Measurements from ENCODE around the gene IKZF1.

IKZF1 gene

DNA sequence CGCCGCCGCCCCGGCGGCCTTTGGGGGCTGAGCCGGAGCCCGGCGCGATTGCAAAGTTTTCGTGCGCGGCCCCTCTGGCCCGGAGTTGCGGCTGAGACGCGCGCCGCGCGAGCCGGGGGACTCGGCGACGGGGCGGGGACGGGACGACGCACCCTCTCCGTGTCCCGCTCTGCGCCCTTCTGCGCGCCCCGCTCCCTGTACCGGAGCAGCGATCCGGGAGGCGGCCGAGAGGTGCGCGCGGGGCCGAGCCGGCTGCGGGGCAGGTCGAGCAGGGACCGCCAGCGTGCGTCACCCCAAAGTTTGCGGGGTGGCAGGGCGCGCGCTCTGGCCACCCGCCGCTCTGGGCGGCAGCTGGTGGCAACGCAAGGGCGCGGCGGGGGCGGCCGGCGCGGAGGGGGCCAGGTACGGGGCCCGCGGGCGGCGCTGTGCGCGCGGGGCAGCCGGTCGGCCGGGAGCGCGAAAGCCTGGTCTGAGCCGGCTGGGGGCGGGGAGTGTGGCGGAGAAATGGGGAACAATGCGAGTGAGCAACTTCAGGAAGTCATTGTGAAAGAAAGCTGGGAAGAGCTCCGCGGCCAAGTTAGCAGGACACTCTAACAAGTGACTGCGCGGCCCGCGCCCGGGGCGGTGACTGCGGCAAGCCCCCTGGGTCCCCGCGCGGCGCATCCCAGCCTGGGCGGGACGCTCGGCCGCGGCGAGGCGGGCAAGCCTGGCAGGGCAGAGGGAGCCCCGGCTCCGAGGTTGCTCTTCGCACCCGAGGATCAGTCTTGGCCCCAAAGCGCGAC, at the start of gene IKZF1:
Gene IKZF1 (plus strand): TSS at position 588 of the 782 bp plus-strand sequence. CDS start 14,346 bp downstream, outside the sequence.
- peak; percentile 58 for TF ChIP-seq POLR2A (IDR thresholded peaks at IDR 0.05; ENCODE audit: low read length)
- TF ChIP-seq GATA1 (IDR thresholded peaks at IDR 0.05; ENCODE audit: low read depth, low read length): no peak
- DNase-seq: peak; percentile 80 to 87

DNA sequence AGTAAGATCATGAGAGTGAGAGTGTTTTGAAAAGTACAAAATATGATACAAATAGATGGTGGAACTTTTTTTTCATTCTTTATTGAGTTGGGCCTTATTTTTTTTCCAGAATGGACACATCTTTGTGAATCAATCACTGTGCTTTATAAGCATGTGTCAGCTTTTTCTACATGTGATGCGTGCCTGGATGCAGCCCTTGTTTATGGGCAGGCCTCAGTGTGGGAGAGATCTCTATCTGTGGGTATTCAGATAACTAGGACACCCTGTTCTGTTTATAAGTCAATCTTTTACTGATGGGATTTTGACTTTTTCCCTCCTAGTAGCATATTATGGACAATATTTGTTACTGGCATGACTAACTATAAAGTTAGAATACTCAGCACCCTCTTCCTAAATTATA, 42.9 kb upstream of the IKZF1 start:
- TF ChIP-seq GATA1 (IDR thresholded peaks at IDR 0.05; ENCODE audit: low read depth, low read length) (no peak), POLR2A (IDR thresholded peaks at IDR 0.05; ENCODE audit: low read length) (no peak)
- no peak for DNase-seq

DNA sequence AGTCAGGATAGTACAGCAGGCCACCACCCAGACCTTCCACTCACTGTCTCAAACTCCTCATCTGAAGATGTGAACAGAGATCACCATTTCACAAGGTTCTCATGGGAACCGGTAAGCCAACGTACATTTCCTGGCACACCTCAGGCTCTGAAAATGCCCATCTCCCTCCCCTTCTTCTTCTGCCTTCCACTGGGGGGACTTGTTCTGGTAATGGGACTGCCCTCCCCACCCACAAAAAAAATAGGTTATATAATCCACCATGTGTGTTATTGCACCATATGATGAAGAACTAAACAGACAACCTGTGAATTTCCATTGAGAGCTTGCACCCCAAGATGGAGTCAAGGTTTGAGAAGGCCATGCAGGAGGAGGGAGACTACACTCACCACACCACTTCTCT, 42.1 kb upstream of the IKZF1 start:
- TF ChIP-seq GATA1 (IDR thresholded peaks at IDR 0.05; ENCODE audit: low read depth, low read length) (no peak), POLR2A (IDR thresholded peaks at IDR 0.05; ENCODE audit: low read length) (no peak)
- no peak for DNase-seq

DNA sequence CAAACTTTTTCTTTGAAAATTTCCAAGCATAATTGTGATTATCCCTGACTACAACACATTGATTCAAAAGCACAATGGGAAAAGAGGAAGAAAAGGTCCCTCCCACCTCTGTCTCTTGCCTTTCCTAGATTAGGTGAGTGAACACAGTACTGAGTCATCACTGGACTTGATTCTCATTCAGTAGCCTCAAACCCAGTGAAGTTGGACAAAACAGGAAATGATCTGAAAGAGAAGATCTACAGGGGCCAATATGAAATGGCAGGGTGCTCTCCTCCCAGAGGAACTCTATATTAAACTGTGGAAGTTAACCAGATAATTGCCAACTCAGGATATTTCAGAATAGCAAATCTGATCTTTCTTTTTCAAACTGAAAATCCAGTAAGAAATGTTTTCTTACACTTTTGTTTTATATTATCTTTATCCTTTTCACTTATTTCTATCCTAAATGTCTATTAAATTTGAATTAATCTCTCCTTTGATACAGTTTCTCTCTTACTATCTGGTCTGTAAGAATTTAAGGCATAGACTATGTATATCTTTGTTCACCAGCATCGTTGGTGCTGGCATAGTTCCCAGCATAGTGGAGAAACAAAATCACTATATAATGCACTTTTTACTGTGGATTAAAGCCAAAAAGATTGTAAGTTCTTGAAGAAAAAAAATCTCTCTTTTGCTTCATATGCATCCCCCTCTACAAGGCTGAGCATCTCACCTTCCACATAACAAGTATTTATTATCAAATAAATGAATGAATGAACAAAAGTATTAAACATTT, 41.4 kb upstream of the IKZF1 start:
- DNase-seq: peak in 1 of 2 experiments; percentile 6
- no peak for TF ChIP-seq GATA1 (IDR thresholded peaks at IDR 0.05; ENCODE audit: low read depth, low read length)
- no peak for TF ChIP-seq POLR2A (IDR thresholded peaks at IDR 0.05; ENCODE audit: low read length)

DNA sequence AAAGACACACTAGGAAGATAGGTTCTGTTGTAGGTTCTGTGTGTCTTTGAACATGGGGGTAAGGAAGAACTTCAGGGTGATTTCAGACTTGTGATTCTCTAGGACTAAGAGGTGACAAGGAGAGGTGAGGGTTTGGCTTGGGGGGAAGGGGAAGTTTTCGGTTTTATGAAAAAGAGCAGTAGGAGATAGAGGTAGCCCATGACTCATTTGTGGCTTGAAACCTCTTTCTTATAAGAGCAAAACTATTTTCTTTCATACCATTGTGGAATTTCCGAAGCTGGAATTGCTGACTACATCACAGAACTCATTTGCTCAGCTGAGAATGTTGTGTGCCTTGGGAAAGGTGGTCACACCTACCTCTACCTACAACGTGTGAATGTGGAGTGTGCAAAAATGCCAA, 39.6 kb upstream of the IKZF1 start:
- TF ChIP-seq GATA1 (IDR thresholded peaks at IDR 0.05; ENCODE audit: low read depth, low read length) (no peak), POLR2A (IDR thresholded peaks at IDR 0.05; ENCODE audit: low read length) (no peak)
- DNase-seq: no peak

DNA sequence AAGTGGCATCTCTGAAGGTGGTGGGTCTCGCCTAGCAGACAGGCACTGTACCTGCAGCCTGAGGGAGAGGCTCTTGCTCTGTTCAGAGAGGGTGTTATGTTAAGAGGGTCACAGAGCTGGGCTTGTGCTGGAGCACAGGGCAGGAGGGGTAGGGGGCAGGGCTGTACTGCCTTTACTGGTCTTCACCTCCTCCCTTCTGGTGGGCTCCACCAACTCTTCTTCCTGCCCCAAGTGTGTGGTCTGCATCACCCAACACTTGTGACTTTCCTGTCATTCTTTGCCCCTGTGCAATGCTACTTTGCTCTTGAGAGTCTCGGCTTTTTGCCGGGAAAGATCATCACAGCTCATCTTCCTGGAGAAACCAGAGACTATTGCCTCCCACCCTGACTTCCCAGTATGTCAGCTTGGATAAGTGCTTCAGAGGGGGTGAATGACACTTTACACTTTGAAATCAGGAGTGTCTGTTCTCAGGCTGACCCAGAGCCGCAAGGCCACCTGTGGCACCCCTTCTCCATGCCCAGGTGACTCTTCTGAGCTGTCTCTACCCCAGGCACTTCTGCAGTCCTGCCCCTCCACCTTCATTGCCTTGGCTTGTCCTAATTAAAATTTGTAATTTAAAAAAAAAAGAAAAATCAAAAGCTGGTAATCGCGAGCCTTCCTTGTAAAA, 38.4 kb upstream of the IKZF1 start:
- TF ChIP-seq GATA1 (IDR thresholded peaks at IDR 0.05; ENCODE audit: low read depth, low read length): no peak
- TF ChIP-seq POLR2A (IDR thresholded peaks at IDR 0.05; ENCODE audit: low read length): no peak
- DNase-seq: no peak

DNA sequence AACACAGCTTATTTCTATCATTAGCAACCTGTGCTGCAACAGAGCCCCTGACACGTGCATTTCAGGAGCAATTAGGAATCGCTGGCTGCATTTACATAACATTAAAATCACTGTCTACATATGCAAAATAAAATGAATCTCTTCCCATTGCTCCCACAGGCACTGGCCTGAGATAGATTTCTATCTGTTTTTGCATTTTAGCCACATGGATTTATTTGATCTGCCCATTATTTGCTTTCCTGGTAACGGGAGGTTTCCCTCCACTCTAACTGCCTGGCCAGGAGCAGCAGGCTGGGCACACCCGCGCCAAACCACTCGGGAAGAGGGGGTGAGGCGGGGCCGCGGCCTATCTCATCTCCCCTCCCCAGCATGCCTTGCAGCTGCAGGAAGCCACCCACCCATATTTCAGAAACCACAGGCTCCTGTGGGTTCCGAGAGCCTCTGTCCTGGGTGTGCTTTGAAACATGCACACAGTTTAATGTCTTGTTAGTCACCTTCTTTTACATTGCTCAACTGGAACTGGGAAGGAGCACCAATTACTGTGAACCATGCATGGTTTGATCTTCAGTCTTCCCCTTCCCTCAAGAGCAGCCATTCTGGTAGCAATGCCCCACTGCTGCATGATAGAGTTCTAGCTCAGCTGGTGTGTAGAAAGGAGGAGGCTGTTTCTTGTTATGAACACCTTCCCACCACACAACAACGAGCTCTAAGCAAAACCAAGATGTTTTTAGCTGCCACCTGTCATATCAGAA, 37.7 kb upstream of the IKZF1 start:
- peak; percentile 23 to 43 for DNase-seq
- TF ChIP-seq GATA1 (IDR thresholded peaks at IDR 0.05; ENCODE audit: low read depth, low read length): no peak
- no peak for TF ChIP-seq POLR2A (IDR thresholded peaks at IDR 0.05; ENCODE audit: low read length)

DNA sequence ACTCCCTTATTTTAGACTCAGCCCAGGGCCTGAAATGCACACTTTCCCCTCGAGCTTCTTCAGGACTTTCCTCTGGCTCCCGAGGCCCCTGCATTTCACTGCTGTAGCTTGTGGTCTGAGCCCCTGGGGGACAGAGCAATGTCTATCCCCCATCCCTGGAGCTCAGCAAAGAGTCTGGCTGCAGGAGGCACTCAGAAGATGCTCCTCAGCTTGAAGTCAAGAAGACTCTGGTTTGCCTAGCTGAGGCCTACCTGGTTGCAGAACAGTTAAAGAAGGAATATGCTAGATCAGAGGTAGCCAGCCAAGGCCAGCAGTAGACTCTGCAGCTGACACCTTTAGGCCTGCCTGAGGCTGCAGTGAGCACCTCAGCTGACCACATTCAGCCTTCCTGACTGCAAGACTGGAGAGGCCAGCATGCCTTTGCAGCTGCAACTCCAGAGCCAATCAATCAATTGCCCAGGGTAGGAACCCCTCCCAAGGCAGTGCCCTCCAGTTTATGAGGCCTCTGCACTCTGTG, 36.9 kb upstream of the IKZF1 start:
- no peak for TF ChIP-seq GATA1 (IDR thresholded peaks at IDR 0.05; ENCODE audit: low read depth, low read length)
- no peak for TF ChIP-seq POLR2A (IDR thresholded peaks at IDR 0.05; ENCODE audit: low read length)
- DNase-seq: no peak

DNA sequence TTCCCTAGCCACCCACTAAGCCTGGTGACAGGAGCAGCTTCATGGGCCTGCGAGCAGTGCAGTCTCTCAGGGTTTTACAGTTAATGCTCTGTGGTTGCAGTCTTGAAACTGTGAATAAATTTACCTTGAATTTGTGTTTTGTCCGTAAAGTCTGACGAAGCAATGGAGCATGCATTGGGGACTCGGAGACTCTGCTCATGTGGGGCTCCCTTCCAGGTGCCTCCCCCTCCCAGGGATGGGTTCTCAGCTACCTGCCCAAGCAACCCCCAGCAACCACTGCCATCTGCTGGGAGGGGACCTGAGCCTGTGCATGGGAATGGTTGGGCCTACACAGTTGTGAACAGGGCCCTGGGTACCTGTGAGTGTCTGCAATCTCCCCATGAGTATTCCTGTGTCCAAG, 36.3 kb upstream of the IKZF1 start:
- no peak for TF ChIP-seq GATA1 (IDR thresholded peaks at IDR 0.05; ENCODE audit: low read depth, low read length)
- no peak for TF ChIP-seq POLR2A (IDR thresholded peaks at IDR 0.05; ENCODE audit: low read length)
- DNase-seq: no peak

DNA sequence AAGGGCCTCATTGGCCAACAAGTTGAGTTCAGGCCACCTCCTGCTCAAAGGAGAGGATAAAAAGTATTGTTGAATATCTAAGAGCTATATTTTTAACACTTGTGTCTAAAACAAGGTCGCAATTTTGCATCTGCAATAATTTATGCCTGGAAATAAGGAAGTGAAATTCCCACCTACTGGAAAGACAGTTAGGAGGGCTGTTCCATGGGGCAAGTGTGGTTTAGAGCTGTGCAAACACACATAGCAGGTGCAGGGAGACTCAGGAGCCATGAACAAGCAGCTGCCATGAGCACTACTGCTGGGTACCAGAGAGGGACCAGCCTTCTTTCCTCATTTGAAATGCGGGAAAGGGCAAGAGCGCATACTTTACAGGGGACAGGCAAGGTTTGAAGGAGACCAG, 35.5 kb upstream of the IKZF1 start:
- no peak for DNase-seq
- TF ChIP-seq GATA1 (IDR thresholded peaks at IDR 0.05; ENCODE audit: low read depth, low read length) (no peak), POLR2A (IDR thresholded peaks at IDR 0.05; ENCODE audit: low read length) (no peak)

DNA sequence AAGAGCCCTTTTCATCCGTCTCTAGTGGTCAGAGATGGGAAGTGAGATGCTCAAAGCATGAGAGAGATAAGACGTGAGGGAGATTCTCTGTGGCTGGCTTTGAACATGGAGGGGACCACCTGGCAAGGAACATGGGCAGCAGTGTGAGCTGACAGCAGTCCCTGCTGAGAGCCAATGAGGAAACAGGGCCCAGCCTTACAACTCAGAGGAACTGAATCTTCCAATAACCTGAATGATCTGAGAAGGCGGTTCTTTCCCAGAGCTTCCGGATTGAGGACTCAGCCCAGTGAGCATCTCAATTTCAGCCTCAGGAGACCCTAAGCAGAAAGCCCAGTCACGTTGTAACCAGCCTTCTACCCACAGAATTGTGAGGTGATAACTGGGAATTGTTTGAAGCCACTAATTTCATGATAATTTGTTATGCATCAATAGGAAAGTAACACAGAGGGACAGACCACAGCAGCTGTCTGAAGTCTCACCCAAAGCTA, 33.9 kb upstream of the IKZF1 start:
- DNase-seq: no peak
- TF ChIP-seq GATA1 (IDR thresholded peaks at IDR 0.05; ENCODE audit: low read depth, low read length): no peak
- no peak for TF ChIP-seq POLR2A (IDR thresholded peaks at IDR 0.05; ENCODE audit: low read length)

DNA sequence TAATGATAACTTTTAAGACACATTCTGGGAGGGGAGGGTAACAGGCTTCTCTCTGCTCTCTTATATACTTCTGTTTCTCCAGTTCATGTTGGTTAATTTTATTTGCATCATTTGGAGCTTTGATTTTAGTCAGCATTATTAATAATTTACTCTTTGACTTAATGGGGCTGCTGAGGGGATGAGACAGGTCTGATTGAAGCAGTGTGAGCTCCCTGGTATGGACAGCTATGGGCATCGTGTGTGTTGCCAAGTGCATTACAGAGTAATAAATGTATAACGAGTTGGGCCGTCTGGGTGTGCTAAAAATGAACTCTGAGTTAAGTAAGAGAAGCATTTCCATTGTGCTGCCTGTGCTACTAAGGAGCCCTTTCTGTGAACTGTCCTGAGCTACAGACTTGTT, 31.7 kb upstream of the IKZF1 start:
- no peak for DNase-seq
- TF ChIP-seq POLR2A (IDR thresholded peaks at IDR 0.05; ENCODE audit: low read length): no peak
- no peak for TF ChIP-seq GATA1 (IDR thresholded peaks at IDR 0.05; ENCODE audit: low read depth, low read length)

DNA sequence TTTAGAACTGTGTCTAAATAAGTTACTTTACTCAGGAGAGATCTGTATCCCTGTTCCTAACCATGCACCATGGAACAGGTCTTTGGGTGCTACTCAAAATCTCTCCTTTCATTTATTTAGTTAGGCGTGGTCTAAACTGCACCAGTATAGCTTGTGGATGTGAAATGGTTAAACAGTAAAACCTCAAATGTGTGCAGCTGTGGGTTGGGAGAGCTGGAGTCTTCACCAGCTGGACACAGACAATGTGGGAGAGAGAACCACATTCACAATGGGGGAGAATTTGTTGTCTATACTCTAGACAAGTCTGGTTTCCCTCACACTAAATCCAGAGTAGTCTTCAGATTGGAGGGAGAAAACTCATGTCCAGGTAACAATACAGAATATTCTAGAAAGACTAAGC, 31.2 kb upstream of the IKZF1 start:
- TF ChIP-seq GATA1 (IDR thresholded peaks at IDR 0.05; ENCODE audit: low read depth, low read length): no peak
- TF ChIP-seq POLR2A (IDR thresholded peaks at IDR 0.05; ENCODE audit: low read length): no peak
- DNase-seq: no peak

All from erythroblast (primary cell).